GM18508 (cell line): ENCODE data around the gene TSPAN3.

Source experiments
- ATAC-seq: cut with Tn5 transposase; IDR thresholded peaks from one replicate; pipeline ENCODE4 v1.9.1; 2021; ENCODE audit warnings: moderate number of reproducible peaks; ENCODE audit not compliant: insufficient read depth, unreplicated experiment

Gene TSPAN3

GRCh38 chr15:77012868-77013267 lies 58.0 kb downstream of the TSPAN3 start:
- ATAC-seq: no peak

DNA sequence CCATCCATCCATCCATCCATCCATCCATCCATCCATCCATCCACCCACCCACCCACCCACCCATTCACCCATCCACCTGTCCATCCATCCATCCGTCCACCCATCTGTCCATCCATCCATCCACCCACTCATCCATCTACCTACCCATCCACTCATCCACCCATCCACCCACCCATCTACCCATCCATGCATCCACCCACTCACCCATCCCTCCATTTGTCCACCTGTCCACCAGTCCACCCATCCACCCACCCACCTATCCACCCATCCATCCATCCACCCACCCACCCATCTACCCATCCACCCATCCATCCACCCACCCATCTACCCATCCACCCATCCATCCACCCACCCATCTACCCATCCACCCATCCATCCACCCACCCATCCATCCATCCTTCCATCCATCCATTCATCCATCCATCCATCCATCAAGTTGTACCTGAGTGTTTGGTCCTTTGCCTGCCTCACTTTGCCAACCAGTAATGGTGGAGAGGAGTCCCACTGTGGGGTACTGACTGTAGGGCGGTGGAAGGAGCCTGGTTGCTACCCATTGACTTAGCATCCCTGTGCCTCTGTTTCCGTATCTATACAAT lies 58.7 kb downstream of the TSPAN3 start:
- no peak for ATAC-seq

DNA sequence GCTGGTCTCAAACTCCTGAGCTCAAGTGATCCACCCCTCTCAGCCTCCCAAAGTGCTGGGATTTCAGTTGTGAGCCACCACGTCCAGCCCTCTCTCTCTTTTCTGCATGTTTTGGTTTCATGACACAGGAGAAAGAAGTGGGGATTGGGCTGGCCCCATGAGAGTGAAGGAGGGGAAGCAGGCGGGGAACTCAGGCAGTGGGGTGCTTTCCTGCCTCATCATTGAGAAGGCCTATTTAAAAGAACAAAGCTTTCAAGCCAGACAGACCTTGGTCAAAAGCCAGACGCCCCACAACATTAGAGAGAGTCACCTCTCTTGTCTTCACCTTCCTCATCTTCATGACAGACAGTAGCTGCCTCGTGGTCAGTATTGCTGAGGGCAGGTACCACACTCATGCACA lies 60.1 kb downstream of the TSPAN3 start:
- ATAC-seq: no peak

GRCh38 chr15:77010312-77010686 lies 60.6 kb downstream of the TSPAN3 start:
- ATAC-seq: no peak

DNA sequence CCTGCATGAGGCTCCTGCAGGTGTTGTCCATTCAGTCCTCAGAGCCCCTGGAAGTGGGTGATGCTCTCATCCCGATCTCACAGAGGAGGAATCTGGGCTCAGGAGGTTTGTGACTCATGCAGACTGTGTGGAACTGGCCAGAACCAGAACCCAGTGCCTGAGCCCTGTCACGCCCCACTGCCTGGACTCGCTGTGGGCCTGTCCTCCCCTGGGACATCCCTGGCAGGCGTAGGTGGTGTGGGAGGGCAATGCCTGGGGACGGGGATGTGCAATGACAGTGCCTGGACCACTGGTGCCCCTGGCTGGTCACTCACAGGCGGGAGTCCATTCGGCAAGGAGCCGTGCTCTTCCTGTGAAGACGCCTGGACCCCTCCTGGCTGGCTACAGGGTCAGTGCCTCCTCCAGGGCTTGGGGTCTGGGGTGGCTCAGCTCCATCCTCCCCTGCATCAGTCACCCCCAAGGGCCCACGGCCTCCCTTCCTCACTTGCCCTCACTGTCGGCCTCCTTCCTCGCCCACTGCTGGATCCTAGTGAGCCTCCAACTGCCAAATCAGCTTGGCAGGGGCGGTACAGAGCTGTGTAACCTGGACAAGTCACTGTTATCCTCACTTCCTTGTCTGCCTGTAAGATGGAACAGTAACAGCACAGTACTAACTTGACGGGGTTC lies 61.1 kb downstream of the TSPAN3 start:
- ATAC-seq: no peak

- ATAC-seq: no peak
Measured at GRCh38 chr15:77009176-77009575, 61.7 kb downstream of the TSPAN3 start.

GRCh38 chr15:77004189-77004588 lies 66.7 kb downstream of the TSPAN3 start:
- ATAC-seq: no peak

- ATAC-seq: no peak
Measured at GRCh38 chr15:77002954-77003912, 67.7 kb downstream of the TSPAN3 start.

DNA sequence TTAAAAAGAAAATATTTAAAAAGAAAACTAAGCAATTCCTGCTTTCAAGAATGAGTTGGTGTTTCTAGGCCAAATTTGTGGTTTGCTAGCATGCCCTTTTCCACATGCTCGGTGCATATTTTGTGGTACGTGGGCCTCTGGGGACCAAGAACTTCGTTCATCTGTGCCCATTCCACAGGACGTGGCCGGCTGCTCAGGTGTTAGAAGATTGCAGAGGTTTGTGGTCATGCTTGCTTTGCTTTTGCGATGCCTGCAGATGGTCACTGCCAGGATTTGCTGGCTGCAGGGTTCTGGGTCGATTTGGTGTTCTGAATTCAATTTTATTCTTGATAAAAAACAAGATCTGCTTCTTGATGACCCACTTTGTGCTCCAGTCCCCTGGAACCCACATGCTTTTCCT lies 68.5 kb downstream of the TSPAN3 start:
- no peak for ATAC-seq

GRCh38 chr15:77001966-77002365 lies 68.9 kb downstream of the TSPAN3 start:
- ATAC-seq: no peak

DNA sequence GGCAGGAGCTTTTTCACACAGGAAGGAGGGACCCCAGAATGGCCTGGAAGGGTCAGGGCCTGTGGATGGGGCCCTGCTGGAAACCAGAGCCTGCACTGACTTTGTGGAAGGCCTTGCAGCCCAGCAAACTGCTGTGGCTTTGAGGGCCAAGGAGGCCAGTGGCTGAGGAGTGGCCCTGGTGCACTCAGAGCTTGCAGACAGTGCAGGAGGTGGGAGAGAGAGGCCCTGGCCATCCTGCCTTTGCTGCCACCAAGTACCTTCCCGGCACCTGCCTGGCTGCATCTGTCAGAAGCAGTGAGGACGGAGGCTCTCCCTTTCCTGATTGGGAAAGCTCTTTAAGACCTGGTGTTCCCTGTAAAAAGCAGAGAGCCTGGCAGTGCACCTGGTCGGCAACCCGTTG lies 69.6 kb downstream of the TSPAN3 start:
- no peak for ATAC-seq

DNA sequence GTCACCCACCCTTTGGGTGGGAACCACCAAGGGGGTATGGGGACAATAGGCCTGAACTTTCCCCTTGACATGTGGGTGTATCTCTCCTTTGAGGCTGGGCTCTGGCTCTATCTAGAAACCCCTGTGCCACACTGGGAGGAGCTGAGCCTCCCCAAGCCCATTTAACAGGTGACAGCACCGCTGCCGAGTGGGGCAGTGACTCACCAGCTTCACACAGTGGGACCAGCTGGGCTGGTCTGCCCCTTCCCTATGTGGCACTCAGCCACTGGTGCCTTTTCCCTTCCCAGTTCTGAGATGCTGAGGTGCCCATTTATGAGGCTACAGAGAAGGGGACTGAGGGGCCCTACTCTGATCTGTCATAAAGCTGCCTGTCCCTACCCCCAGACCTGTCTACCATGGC lies 70.9 kb downstream of the TSPAN3 start:
- ATAC-seq: no peak

GRCh38 chr15:76998663-76999285 lies 72.1 kb downstream of the TSPAN3 start:
- ATAC-seq: no peak

DNA sequence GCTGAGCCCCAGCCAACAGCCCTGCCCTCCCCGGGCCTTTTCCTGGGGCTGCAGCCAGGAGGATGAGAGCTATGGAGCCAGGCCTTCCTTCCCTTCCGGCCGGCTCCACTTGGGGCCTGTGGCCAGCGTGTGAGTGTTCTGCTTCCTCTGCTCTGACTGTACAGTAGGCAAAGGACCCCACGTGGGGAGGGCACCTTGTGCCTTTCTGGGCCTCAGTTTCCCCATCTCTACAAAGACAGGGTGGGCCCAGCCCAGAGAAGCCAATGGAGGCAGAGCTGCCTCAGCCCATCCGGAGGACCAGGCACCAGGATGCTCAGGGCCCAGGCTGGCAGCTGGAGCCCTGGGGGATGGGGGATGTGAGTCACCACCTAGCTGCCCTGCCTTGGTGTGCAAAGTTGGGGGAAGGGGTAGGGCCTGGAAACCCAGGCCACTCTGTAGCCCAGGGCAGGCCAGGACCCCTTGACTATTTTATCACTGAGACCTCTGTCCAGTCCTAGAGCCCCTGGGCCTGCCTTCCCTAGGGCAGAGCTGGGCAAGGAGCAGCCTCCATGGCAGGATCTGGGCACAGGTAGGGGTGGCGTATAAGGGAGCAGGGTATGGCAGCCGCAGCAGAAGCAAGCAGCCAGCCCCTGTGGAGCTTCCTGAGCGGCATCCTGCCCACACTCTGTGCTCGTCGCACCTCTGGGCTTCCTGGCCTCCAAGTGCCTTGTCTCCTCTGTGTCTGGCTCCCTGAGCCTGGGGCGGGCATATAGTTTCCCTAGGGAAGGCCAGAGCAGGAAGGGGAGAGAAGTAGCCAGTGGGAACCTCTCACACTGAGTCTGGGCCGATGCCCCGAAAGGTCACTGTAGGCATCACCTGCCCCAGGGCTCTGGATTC lies 74.1 kb downstream of the TSPAN3 start:
- ATAC-seq: no peak

DNA sequence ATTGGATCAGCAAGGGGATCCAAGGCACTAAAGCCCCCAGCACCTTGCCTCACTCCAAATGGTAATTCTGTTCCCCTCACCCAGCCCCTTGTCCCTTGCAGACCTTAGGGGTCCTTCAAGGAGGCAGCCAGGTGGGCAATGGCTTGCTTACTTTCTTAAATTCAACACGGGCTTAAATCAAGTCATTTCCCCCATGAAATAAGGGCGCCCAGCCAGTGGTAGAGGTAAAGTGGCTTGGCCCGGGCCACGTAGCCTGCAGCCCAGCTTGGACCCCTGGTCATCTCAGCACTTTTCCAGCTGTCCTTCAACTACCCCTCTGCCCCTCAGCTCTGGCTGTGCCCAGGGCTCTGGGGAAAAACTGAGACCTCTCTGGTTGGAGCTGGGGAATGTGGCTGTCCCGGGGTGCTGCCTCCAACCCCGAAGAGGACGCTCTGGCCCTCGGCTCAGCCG lies 74.8 kb downstream of the TSPAN3 start:
- ATAC-seq: no peak

DNA sequence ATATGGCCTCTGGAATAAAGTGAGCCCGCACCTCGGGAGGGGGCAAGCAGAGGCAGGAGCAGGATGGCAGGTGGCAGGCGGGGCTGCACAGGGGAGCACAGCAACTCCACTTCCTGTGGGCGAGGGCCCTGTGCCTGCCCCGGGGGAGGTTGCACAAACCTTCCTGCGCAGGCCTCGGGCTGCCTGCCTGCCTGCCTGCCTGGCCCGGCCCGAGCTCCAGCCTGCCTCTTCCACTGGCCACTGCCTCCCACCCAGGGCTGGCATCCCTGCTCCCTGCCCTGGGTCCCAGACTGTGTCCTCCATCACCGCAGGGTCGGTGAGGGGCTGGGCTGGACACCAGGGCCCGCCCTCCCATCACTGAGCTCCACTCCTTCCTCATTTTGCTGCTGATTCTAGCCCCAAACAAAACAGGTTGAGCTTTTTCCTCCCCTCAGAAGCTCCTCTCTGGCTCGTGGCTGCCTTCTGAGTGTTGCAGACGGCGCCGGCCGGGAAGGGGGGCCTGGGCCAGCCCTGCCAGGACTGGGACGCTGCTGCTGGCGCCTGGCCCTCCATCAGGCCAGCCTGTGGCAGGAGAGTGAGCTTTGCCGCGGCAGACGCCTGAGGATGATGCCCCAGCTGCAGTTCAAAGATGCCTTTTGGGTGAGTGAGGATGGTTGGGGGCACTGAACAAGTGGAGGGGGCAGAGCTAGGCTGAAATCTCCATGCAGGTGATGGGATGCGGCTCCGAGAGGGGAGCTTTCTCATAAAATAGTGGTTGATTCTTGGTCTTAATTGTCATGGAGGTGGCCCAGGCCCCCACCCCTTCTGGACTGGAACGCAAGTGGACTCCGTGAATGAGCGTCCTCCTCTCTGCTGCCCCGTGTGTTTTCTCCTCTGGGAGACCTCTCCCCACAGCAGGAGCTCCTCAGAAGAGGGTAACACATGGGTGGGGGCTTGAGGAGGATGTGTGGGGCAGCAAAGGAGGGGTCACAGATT lies 75.7 kb downstream of the TSPAN3 start, which contains the start of gene PSTPIP1:
PSTPIP1 (plus strand) TSS at position 156 of the 975 bp plus-strand sequence; CDS start at position 604, 448 bp downstream.
- no peak for ATAC-seq

DNA sequence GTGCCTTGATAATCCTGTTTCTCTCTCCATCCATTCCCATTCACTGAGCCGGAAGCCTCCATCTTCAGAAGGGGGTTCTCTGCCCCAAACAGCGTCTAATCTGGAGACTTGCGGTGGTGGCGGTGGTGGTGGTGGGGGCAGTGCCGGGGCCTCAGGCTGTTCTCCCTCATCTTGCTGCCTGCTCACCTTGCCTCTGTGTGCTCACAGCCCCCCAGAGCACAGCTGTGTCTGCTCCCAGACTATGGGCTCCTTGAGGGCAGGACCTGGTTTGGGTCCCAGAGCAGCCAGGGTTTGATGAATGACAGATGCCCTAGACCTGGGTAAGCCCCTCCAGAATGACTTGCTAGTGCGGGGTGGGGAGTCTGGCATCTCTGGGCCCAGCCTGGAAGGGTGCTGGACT lies 76.4 kb downstream of the TSPAN3 start:
- no peak for ATAC-seq

GRCh38 chr15:76994001-76994400 lies 76.9 kb downstream of the TSPAN3 start:
- no peak for ATAC-seq
